ENCODE data around the gene PGR.

Gene PGR

GRCh38 chr11:101090679-101091270, 38.8 kb downstream of the PGR start:
- H3K4me3 ChIP-seq (ENCODE audit: low read depth, low read length): no peak overlapping the region
- DNase-seq (ENCODE audit: low read depth): no peak

- H3K4me3 ChIP-seq (ENCODE audit: low read depth, low read length): no peak overlapping the region
- no peak for DNase-seq (ENCODE audit: low read depth)
Measured at GRCh38 chr11:101083335-101083734, 46.3 kb downstream of the PGR start.

- DNase-seq (ENCODE audit: low read depth): no peak
- H3K4me3 ChIP-seq (ENCODE audit: low read depth, low read length): no peak overlapping the region
Measured at GRCh38 chr11:101082813-101083212, 46.8 kb downstream of the PGR start.

- no peak overlapping the region for H3K4me3 ChIP-seq (ENCODE audit: low read depth, low read length)
- no peak for DNase-seq (ENCODE audit: low read depth)
Measured at GRCh38 chr11:101063706-101064105, 65.9 kb downstream of the PGR start.

GRCh38 chr11:101061606-101062005, 68.0 kb downstream of the PGR start:
- no peak for DNase-seq (ENCODE audit: low read depth)
- H3K4me3 ChIP-seq (ENCODE audit: low read depth, low read length): no peak overlapping the region

GRCh38 chr11:101059331-101059730, 70.3 kb downstream of the PGR start:
- DNase-seq (ENCODE audit: low read depth): no peak
- H3K4me3 ChIP-seq (ENCODE audit: low read depth, low read length): no peak overlapping the region

GRCh38 chr11:101053492-101053891, 76.1 kb downstream of the PGR start:
- no peak overlapping the region for H3K4me3 ChIP-seq (ENCODE audit: low read depth, low read length)
- no peak for DNase-seq (ENCODE audit: low read depth)

GRCh38 chr11:101051677-101052076, 77.9 kb downstream of the PGR start:
- DNase-seq (ENCODE audit: low read depth): no peak
- H3K4me3 ChIP-seq (ENCODE audit: low read depth, low read length): no peak overlapping the region

- H3K4me3 ChIP-seq (ENCODE audit: low read depth, low read length): no peak overlapping the region
- DNase-seq (ENCODE audit: low read depth): no peak
Measured at GRCh38 chr11:101049813-101050212, 79.8 kb downstream of the PGR start.

- no peak for DNase-seq (ENCODE audit: low read depth)
- no peak overlapping the region for H3K4me3 ChIP-seq (ENCODE audit: low read depth, low read length)
Measured at GRCh38 chr11:101049123-101049522, 80.5 kb downstream of the PGR start.

GRCh38 chr11:101048479-101048878, 81.1 kb downstream of the PGR start:
- DNase-seq (ENCODE audit: low read depth): no peak
- H3K4me3 ChIP-seq (ENCODE audit: low read depth, low read length): no peak overlapping the region

- DNase-seq (ENCODE audit: low read depth): no peak
- H3K4me3 ChIP-seq (ENCODE audit: low read depth, low read length): no peak overlapping the region
Measured at GRCh38 chr11:101046947-101047346, 82.7 kb downstream of the PGR start.

- H3K4me3 ChIP-seq (ENCODE audit: low read depth, low read length): no peak overlapping the region
- DNase-seq (ENCODE audit: low read depth): no peak
Measured at GRCh38 chr11:101045415-101045814, 84.2 kb downstream of the PGR start.

GRCh38 chr11:101043940-101044339, 85.7 kb downstream of the PGR start:
- H3K4me3 ChIP-seq (ENCODE audit: low read depth, low read length): no peak overlapping the region
- DNase-seq (ENCODE audit: low read depth): no peak

GRCh38 chr11:101035872-101036271, 93.7 kb downstream of the PGR start:
- no peak for DNase-seq (ENCODE audit: low read depth)
- H3K4me3 ChIP-seq (ENCODE audit: low read depth, low read length): no peak overlapping the region

- H3K4me3 ChIP-seq (ENCODE audit: low read depth, low read length): no peak overlapping the region
- DNase-seq (ENCODE audit: low read depth): peak; percentile 4
Measured at GRCh38 chr11:101034076-101034475, 95.5 kb downstream of the PGR start.

- DNase-seq (ENCODE audit: low read depth): no peak
- no peak overlapping the region for H3K4me3 ChIP-seq (ENCODE audit: low read depth, low read length)
Measured at GRCh38 chr11:101032991-101033390, 96.6 kb downstream of the PGR start.

- H3K4me3 ChIP-seq (ENCODE audit: low read depth, low read length): no peak overlapping the region
- DNase-seq (ENCODE audit: low read depth): no peak
Measured at GRCh38 chr11:101031713-101032112, 97.9 kb downstream of the PGR start.

GRCh38 chr11:101030692-101031091, 98.9 kb downstream of the PGR start:
- no peak for DNase-seq (ENCODE audit: low read depth)
- H3K4me3 ChIP-seq (ENCODE audit: low read depth, low read length): no peak overlapping the region

- H3K4me3 ChIP-seq (ENCODE audit: low read depth, low read length): no peak overlapping the region
- no peak for DNase-seq (ENCODE audit: low read depth)
Measured at GRCh38 chr11:101030015-101030414, 99.6 kb downstream of the PGR start.

GRCh38 chr11:101028644-101029043, 101.0 kb downstream of the PGR start:
- DNase-seq (ENCODE audit: low read depth): no peak
- no peak overlapping the region for H3K4me3 ChIP-seq (ENCODE audit: low read depth, low read length)

- no peak overlapping the region for H3K4me3 ChIP-seq (ENCODE audit: low read depth, low read length)
- no peak for DNase-seq (ENCODE audit: low read depth)
Measured at GRCh38 chr11:101022256-101022655, 107.4 kb downstream of the PGR start.
